Activated CD8-positive, alpha-beta T cell treated with anti-CD3 and anti-CD28 coated beads for 36 hours (primary cell): ENCODE data around the gene TMEM239. TPM values are rescaled to one million over a fixed set of nuclear protein-coding genes. Genes with fewer than 3 reads are reported as not detected.
"Not testable (repeated sequence)": the region's sequence is repeated elsewhere in the genome, so short reads cannot be mapped to it uniquely, and the experiment has no call there.

Source experiments
- ATAC-seq: fragments of 200-7000 bp; cut with Tn5 transposase; one replicate; pipeline ENCODE4 v1.10.0; 2021; ENCODE audit warnings: mild to moderate bottlenecking, moderate library complexity
- CTCF ChIA-PET: fragments of 350-600 bp; sonication (Branson Sonifier 250); formaldehyde crosslinking; loops from one replicate; lab custom pipeline; 2021; ENCODE audit warnings: antibody characterized with exemption; lab: Charles Lee
- POLR2A ChIA-PET: fragments of 350-600 bp; sonication (Branson Sonifier 250); formaldehyde crosslinking; loops from one replicate; lab custom pipeline; 2021; ENCODE audit warnings: antibody characterized with exemption; lab: Charles Lee
- DNase-seq: peaks from one replicate; pipeline ENCODE4 v3.0.0-alpha.2; 2020
- H3K27ac Mint-ChIP-seq: one replicate; pipeline ENCODE4 v1.8.0; 2021; ENCODE audit warnings: mild to moderate bottlenecking, mixed read lengths
- H3K27me3 Mint-ChIP-seq: one replicate; pipeline ENCODE4 v1.8.0; 2021; ENCODE audit warnings: mixed read lengths
- H3K36me3 Mint-ChIP-seq: one replicate; pipeline ENCODE4 v1.8.0; 2021; ENCODE audit warnings: low read depth, mixed read lengths
- H3K4me1 Mint-ChIP-seq: one replicate; pipeline ENCODE4 v1.8.0; 2021; ENCODE audit warnings: low read depth, mixed read lengths
- H3K4me3 Mint-ChIP-seq: one replicate; pipeline ENCODE4 v1.8.0; 2021; ENCODE audit warnings: mild to moderate bottlenecking, moderate library complexity, mixed read lengths
- H3K9me3 Mint-ChIP-seq: one replicate; pipeline ENCODE4 v1.8.0; 2021; ENCODE audit warnings: mixed read lengths
- CTCF ChIP-seq: fragments of 200-600 bp; IDR thresholded peaks from one replicate; pipeline ENCODE4 v1.8.0; 2022; ENCODE audit warnings: antibody characterized with exemption, mild to moderate bottlenecking
- intact Hi-C: fragments of 100-400 bp; cut with micrococcal nuclease; formaldehyde crosslinking; loops from one replicate; pipeline ENCODE4 v1.10.0; 2022
- total RNA-seq, 2 experiments: library from RNA; stranded (reverse); gene quantifications; one replicate each; pipeline ENCODE4 v1.2.3, GENCODE V29; 2021

Gene TMEM239
- total RNA-seq, 2 experiments from 2014 or later, result not detected

GRCh38 chr20:2825761-2826160 lies 9.6 kb downstream of the TMEM239 start:
- CTCF ChIA-PET, result no interaction called here
- Mint-ChIP-seq H3K4me1 (peaks cover 26% of the 10 kb centered on the region), H3K4me3 (no peak overlapping the region), H3K27me3 (peaks cover 17% of the 10 kb centered on the region), H3K9me3 (no peaks in the 10 kb centered on the region), H3K27ac (no peak overlapping the region), H3K36me3 (no peaks in the 10 kb centered on the region)
- intact Hi-C loops, result no loop called here
- POLR2A ChIA-PET, result interaction anchor here (1.0 kb wide), 1 partner anchor 14 kb away, joined by 3 read pairs; no protein-coding TSS in a partner anchor
- DNase-seq, result no peak
- TF ChIP-seq CTCF, result no peak
- ATAC-seq, result peak; percentile 45

GRCh38 chr20:2826655-2827054 lies 10.5 kb downstream of the TMEM239 start:
- POLR2A ChIA-PET, result interaction anchor here (1.0 kb wide), 1 partner anchor 85 kb away, joined by 3 read pairs; no protein-coding TSS in a partner anchor

GRCh38 chr20:2829376-2829775 lies 13.2 kb downstream of the TMEM239 start:
- DNase-seq (no peak), ATAC-seq (no peak)
- no peak overlapping the region for H3K27ac Mint-ChIP-seq
- H3K4me3 Mint-ChIP-seq, result no peak overlapping the region
- ChIA-PET CTCF (no interaction called here), POLR2A (interaction anchor here (1.1 to 1.5 kb wide), 2 partner anchors 8 to 28 kb away, joined by 3 to 4 read pairs; no protein-coding TSS in a partner anchor)
- no peaks in the 10 kb centered on the region for H3K36me3 Mint-ChIP-seq
- H3K27me3 Mint-ChIP-seq, result peaks cover 10% of the 10 kb centered on the region
- no peak for TF ChIP-seq CTCF
- intact Hi-C loops, result no loop called here
- no peaks in the 10 kb centered on the region for H3K9me3 Mint-ChIP-seq
- peaks cover 20% of the 10 kb centered on the region for H3K4me1 Mint-ChIP-seq

More at GRCh38 chr20:2826655-2827054, 10.5 kb downstream of the TMEM239 start:
- H3K27ac Mint-ChIP-seq, result no peak overlapping the region
- H3K4me3 Mint-ChIP-seq, result no peak overlapping the region
- intact Hi-C loops, result no loop called here
- peaks cover 23% of the 10 kb centered on the region for H3K4me1 Mint-ChIP-seq
- no peak for ATAC-seq
- H3K36me3 Mint-ChIP-seq, result no peaks in the 10 kb centered on the region
- no peaks in the 10 kb centered on the region for H3K9me3 Mint-ChIP-seq
- H3K27me3 Mint-ChIP-seq, result peaks cover 12% of the 10 kb centered on the region
- no peak for DNase-seq
- CTCF ChIA-PET, result no interaction called here
- no peak for TF ChIP-seq CTCF

- intact Hi-C loops, H3K9me3 Mint-ChIP-seq, CTCF ChIA-PET, H3K27ac Mint-ChIP-seq, H3K4me3 Mint-ChIP-seq, ATAC-seq, DNase-seq, H3K36me3 Mint-ChIP-seq: not testable (repeated sequence)
- Mint-ChIP-seq H3K4me1 (peaks cover 13% of the 10 kb centered on the region), H3K27me3 (peaks cover 10% of the 10 kb centered on the region)
- POLR2A ChIA-PET, result interaction anchor here (1.0 to 1.8 kb wide), 2 partner anchors 10 to 16 kb away, joined by 3 to 5 read pairs; no protein-coding TSS in a partner anchor
Measured at GRCh38 chr20:2831206-2831605, 15.0 kb downstream of the TMEM239 start.

- Mint-ChIP-seq H3K36me3 (peaks cover 21% of the 10 kb centered on the region), H3K4me3 (no peak overlapping the region), H3K27ac (no peak overlapping the region), H3K4me1 (peaks cover 12% of the 10 kb centered on the region), H3K27me3 (peaks cover 2% of the 10 kb centered on the region), H3K9me3 (no peaks in the 10 kb centered on the region)
- ATAC-seq (no peak), DNase-seq (no peak)
- POLR2A ChIA-PET, result interaction anchor here (1.1 kb wide), 1 partner anchor 13 kb away, joined by 3 read pairs; no protein-coding TSS in a partner anchor
- intact Hi-C loops, result no loop called here
- no peak for TF ChIP-seq CTCF
- CTCF ChIA-PET, result interaction anchor here (1.2 kb wide), 1 partner anchor 90 kb away, joined by 3 read pairs; no protein-coding TSS in a partner anchor
Measured at GRCh38 chr20:2833761-2834160, 17.6 kb downstream of the TMEM239 start.
